Fibroblast of peridontal ligament (primary cell): ENCODE results near the gene CCDC80.
A peak's percentile ranks its signal among the peaks of the same experiment; 100 is the strongest.
"Not testable (repeated sequence)": the region's sequence is repeated elsewhere in the genome, so short reads cannot be mapped to it uniquely, and the experiment has no call there.

Experiments used
- DNase-seq: peaks from one replicate; pipeline ENCODE4 v3.0.0-alpha.2; 2010; ENCODE audit errors: extremely low read depth

Gene CCDC80

GRCh38 chr3:112587336-112587735 is 53.6 kb downstream of the CCDC80 start:
- no peak for DNase-seq

- peak; percentile 38 for DNase-seq
Observed at GRCh38 chr3:112585782-112586181, 55.2 kb downstream of the CCDC80 start.

GRCh38 chr3:112583105-112583504 is 57.8 kb downstream of the CCDC80 start:
- no peak for DNase-seq

GRCh38 chr3:112582244-112582874 is 58.6 kb downstream of the CCDC80 start:
- DNase-seq = peak; percentile 90

- DNase-seq = no peak
Observed at GRCh38 chr3:112579697-112580096, 61.2 kb downstream of the CCDC80 start.

GRCh38 chr3:112579232-112579631 is 61.7 kb downstream of the CCDC80 start:
- DNase-seq = no peak

GRCh38 chr3:112572701-112573100 is 68.2 kb downstream of the CCDC80 start:
- DNase-seq = no peak

GRCh38 chr3:112569265-112569664 is 71.7 kb downstream of the CCDC80 start:
- DNase-seq = no peak

- no peak for DNase-seq
Observed at GRCh38 chr3:112568642-112569041, 72.3 kb downstream of the CCDC80 start.

- no peak for DNase-seq
Observed at GRCh38 chr3:112564940-112565305, 76.0 kb downstream of the CCDC80 start.

- not testable (repeated sequence) for DNase-seq
Observed at GRCh38 chr3:112564247-112564939, 76.5 kb downstream of the CCDC80 start.

- DNase-seq = peak; percentile 98
Observed at GRCh38 chr3:112561734-112562529, 79.0 kb downstream of the CCDC80 start, which contains the start of the genes ATG3 and SLC35A5. Gene ATG3 (minus strand): TSS chr3:112561962. CDS start chr3:112561528, 434 bp downstream. Gene SLC35A5 (plus strand): TSS chr3:112562045. CDS start chr3:112563404, 1,359 bp downstream.

- DNase-seq = no peak
Observed at GRCh38 chr3:112561484-112561733, 79.5 kb downstream of the CCDC80 start.

- DNase-seq = peak; percentile 84
Observed at GRCh38 chr3:112560721-112561483, 80.0 kb downstream of the CCDC80 start.

GRCh38 chr3:112560307-112560706 is 80.6 kb downstream of the CCDC80 start:
- no peak for DNase-seq

GRCh38 chr3:112557976-112558375 is 83.0 kb downstream of the CCDC80 start:
- DNase-seq = no peak

GRCh38 chr3:112555535-112556170 is 85.3 kb downstream of the CCDC80 start:
- no peak for DNase-seq

GRCh38 chr3:112550859-112551258 is 90.1 kb downstream of the CCDC80 start:
- DNase-seq = no peak
